Diencephalon (tissue), 1 donor: Measurements from ENCODE around the gene RPL13A. TPM values are rescaled to one million over a fixed set of nuclear protein-coding genes. Genes with fewer than 3 reads are reported as not detected.

Experiments used
- small RNA-seq: library from RNA; depleted of rRNA; stranded (forward); fragments of <200 nt; gene quantifications from one replicate; pipeline ENCODE3, GENCODE V24; 2014
- total RNA-seq: library from RNA; depleted of rRNA; stranded (reverse); fragments of >200 nt; gene quantifications from one replicate; pipeline ENCODE4 v1.2.3, GENCODE V29; 2014

The RPL13A gene
- 2,032 TPM for total RNA-seq

DNA sequence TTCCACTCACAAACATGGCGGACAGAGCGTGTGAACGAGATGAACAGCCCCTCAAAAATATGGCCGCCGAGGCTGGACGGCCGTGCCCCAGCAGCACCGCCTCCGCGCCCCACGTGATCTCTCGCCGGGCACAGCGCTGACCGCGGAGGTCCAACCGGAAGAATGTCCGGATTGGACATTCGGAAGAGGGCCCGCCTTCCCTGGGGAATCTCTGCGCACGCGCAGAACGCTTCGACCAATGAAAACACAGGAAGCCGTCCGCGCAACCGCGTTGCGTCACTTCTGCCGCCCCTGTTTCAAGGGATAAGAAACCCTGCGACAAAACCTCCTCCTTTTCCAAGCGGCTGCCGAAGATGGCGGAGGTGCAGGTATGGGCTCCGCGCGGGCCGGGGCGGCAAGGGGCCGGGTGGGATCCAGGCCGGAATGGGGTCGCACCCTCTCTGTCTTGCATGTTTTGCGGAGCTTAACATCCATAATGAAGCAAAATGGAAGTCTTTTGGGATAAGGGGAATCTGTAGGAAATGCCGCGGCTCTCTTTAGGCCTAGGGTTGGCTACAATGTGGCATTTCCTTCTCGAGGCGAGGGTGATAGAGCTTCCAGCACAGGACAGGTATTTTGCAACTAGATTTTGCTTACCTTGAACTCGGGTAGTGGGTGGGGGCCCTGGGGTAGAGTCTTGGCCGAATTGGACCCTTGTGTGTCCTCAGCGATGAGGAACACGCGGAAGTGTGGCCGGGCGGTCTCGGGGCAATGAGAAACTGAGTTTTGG, at the start of gene RPL13A:
RPL13A (plus strand) TSS at position 332 of the 769 bp plus-strand sequence; CDS start at position 354, 22 bp downstream.

DNA sequence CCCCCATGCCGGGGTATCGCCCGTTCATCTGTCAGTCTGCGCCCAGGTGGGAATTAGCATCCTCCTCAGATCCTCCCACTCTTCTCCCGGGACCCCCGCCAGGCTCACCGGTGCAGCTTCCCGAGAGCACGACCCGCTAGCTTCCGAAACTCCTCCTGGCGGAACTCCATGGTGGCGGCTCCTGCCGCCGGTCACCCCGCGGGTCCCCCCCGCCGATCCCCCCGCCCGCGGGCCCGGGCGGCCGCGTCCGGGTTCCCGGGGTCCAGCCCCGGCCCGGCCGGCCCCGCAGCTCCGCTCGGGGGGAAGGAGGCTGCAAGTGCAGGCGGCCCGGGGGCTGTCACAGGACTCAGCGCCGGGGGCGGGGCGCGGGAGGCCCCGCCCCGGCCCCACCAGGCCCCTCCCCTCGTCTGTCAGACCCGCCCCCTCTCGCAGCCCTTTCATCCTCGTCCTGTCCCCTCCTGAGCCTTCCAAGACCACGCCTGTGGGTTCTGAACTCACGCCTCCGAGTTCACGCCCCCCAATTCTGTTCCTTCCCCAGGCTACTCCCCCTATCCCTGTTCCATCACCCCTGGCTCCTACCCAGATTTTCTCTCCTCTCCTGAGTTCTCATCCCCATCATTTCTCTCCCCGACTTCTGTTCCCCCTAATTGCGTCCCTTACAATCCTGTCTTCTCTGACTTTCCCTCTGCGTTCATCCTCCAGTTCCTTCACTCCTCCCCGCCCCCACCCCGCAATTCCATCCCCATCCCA, 46.0 kb upstream of the RPL13A start, which contains the start of gene SLC17A7:
SLC17A7 (minus strand) TSS at position 318 of the 750 bp plus-strand sequence; CDS start at position 170, 148 bp downstream.

DNA sequence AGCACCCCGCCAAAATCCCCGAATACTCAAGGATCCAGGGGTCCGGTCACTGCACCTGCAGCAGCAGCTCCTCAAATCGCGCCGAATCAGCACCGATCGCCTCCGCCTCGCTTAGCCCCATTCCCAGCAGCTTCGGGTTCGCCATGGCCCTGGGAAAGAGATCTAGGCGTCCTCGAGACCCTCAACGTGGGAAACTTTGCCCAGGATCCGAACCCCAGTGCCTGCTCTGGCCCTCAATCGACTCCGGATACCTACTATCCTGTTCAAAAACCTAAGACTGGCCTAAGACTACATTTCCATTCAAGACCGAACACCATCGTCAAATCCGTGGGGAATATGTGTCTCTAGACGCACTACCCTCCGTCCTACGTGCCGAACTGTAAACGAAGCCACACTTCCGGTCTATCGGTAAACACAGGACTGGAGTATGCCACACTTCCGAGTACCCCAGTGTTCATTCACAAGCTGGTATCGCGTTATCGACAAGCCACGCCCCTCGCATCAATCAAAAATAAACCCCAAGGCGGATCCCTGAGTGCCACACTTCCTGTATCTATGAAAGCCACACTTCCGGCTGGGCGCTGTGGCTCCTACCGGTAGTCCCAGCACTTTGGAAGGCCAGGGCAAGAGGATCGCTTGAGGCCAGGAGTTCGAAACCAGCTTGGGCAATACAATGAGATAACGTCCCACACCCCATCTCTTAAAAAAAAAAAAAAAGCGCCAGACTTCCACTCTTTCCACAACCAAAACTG, 35.8 kb upstream of the RPL13A start, which contains the start of gene PIH1D1:
PIH1D1 (minus strand) TSS at position 385 of the 752 bp plus-strand sequence; CDS start at position 145, 240 bp downstream.

DNA sequence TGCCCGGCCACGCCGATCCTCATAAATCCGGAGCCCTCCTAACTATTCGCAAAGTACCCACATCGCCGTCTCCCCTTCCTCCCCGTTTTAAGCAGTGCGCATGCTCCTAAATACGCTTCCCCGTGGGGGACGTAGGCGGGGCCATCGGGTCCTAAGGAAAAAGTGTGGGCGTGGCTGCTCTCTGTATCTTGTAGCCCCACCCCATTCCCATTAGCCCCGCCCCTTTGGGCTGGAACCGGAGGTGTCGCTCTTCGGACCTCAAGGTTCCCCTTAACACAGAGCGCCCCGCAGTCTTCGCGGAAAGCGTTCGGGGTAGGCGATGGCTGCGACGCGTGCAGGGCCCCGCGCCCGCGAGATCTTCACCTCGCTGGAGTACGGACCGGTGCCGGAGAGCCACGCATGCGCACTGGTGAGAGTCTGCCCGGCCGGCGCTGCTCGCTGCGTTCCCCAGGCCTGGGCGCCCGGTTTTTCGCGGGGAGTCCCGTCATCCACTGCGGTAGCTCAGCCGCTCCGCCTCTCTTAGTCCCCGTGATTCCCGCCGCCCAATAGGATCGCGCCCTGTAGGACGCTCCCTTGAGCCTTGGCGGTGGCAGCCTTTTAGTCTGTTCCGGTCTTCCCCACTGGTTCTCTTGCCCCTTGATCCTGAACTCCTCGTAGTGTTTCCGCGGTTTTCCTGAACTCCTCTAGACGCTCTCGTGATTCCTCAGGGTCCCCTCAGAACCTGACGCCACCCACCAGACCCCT, 34.2 kb upstream of the RPL13A start, which contains the start of gene ALDH16A1:
ALDH16A1 (plus strand) TSS at position 213 of the 744 bp plus-strand sequence; CDS start at position 320, 107 bp downstream.

GRCh38 chr19:49473868-49474541, 13.4 kb upstream of the RPL13A start, which contains the start of gene FLT3LG:
TSS of gene FLT3LG (plus strand) at chr19:49474215. CDS start at chr19:49474640, 425 bp downstream.

Small RNAs within 50 kb of the gene (small RNA-seq; reads per million reads assigned to genes)
- gene COX6CP7 (not detected), gene MIR150 (25.1 reads per million, percentile 95 among the genes with 10 or more reads in this experiment), gene SNORD32A (not detected), gene SNORD33 (not detected), gene SNORD34 (not detected), gene SNORD35A (not detected), gene SNORD35B (not detected)

Other genes starting within 250 kb of the RPL13A start
- 1.2 TPM for gene SLC6A16, start 162.4 kb upstream of the RPL13A start, total RNA-seq
- 2.1 TPM for gene CD37, start 152.2 kb upstream of the RPL13A start, total RNA-seq
- gene TEAD2, start 125.2 kb upstream of the RPL13A start, total RNA-seq, result 10.8 TPM
- 1.6 TPM for gene DKKL1, start 123.7 kb upstream of the RPL13A start, total RNA-seq
- gene KASH5, start 99.4 kb upstream of the RPL13A start, total RNA-seq, result not detected
- gene PTH2, start 64.2 kb upstream of the RPL13A start, total RNA-seq, result not detected
- not detected for gene GFY, start 62.2 kb upstream of the RPL13A start, total RNA-seq
- 1.2 TPM for gene SLC17A7, start 46.1 kb upstream of the RPL13A start, total RNA-seq
- gene PIH1D1, start 35.8 kb upstream of the RPL13A start, total RNA-seq, result 60.2 TPM
- gene ALDH16A1, start 34.4 kb upstream of the RPL13A start, total RNA-seq, result 11.3 TPM
- gene FLT3LG, start 13.4 kb upstream of the RPL13A start, total RNA-seq, result 0.69 TPM
- gene RPS11, start 8.8 kb downstream of the RPL13A start, total RNA-seq, result 2,275 TPM
- gene FCGRT, start 25.1 kb downstream of the RPL13A start, total RNA-seq, result 19.1 TPM
- gene RCN3, start 40.4 kb downstream of the RPL13A start, total RNA-seq, result 3.9 TPM
- gene NOSIP, start 92.9 kb downstream of the RPL13A start, total RNA-seq, result 34.4 TPM
- gene PRRG2, start 93.7 kb downstream of the RPL13A start, total RNA-seq, result 1.2 TPM
- 5.8 TPM for gene PRR12, start 103.6 kb downstream of the RPL13A start, total RNA-seq
- 1.4 TPM for gene RRAS, start 152.5 kb downstream of the RPL13A start, total RNA-seq
- gene SCAF1, start 154.6 kb downstream of the RPL13A start, total RNA-seq, result 14.1 TPM
- 19.1 TPM for gene IRF3, start 178.2 kb downstream of the RPL13A start, total RNA-seq
- 0.69 TPM for gene BCL2L12, start 178.3 kb downstream of the RPL13A start, total RNA-seq
- 211 TPM for gene PRMT1, start 189.7 kb downstream of the RPL13A start, total RNA-seq
- 1.4 TPM for gene ADM5, start 202.0 kb downstream of the RPL13A start, total RNA-seq
- 54.4 TPM for gene CPT1C, start 203.5 kb downstream of the RPL13A start, total RNA-seq